Measurements from ENCODE around the gene RNF213.
"Not testable (repeated sequence)": the region's sequence is repeated elsewhere in the genome, so short reads cannot be mapped to it uniquely, and the experiment has no call there.

The RNF213 gene

DNA sequence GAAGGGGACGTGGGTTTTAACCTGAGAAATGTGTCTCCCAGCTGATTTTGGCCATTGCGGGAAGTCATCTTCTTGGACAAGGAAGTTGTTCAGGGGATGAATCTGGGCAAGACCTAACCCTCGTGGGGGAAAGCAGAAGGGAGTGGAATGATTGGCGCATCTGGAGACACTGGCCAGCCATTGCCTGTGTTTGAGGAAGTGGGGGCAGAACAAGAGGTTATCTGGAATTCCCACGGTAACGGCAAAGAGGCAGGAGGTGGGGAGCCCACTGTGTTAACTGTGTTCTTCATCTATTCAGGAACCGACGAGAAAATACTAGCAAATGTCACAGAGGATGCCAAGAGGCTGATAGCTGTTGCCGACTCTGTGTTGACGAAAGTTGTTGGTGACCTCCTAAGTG is 66.9 kb downstream of the RNF213 start:
- DNase-seq, result no peak

DNA sequence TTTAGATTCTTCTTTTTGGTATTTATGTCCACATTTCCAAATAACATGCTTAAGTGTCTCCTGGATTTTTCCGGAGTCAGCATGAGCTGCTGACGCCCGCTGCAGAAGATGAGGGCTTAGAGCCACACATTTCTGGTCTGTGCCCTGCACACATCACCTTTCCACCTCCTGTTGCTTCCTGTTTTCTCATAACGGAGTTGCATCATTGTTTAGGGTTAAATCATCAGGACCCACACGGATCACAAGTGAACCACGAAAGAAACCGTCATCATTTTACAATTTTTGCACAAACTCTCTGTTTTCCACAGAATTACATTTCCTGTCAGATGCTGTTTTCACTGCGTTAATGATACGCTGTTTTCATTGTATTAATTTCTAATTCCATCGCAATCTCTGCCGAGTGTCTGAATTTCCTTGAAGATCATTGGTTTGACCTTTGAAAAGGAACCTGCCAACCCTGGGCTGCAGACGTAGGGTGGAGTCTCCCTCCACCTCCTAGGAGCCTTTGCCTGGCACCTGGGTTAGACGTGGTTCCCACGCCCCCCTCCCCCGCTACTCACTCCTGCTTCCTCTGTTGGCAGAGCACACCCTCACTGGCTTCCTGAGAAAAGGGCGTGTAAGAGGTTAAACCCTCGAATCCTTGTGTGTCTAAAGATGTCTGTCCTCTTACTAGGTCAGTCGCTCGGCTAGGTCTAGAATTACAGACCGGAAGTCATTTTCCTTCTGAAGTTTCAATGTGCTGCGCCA is 68.2 kb downstream of the RNF213 start:
- DNase-seq, result no peak

DNA sequence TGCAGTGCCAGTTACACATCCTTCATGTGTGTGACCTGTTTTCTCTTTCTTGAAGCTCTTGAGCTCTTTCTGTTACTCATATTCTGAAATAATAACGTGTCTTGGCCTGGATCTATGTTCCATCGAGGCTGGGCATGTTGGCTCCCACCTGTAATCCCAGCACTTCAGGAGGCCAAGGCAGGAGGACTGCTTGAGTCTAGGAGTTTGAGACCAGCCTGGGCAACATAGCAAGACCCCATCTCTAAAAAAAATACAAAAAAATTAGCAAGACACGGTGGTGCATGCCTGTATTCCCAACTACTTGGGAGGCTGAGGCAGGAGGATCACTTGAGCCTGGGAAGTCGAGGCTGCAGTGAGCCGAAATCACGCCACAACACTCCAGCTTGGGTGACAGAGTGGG is 68.8 kb downstream of the RNF213 start:
- not testable (repeated sequence) for DNase-seq

DNA sequence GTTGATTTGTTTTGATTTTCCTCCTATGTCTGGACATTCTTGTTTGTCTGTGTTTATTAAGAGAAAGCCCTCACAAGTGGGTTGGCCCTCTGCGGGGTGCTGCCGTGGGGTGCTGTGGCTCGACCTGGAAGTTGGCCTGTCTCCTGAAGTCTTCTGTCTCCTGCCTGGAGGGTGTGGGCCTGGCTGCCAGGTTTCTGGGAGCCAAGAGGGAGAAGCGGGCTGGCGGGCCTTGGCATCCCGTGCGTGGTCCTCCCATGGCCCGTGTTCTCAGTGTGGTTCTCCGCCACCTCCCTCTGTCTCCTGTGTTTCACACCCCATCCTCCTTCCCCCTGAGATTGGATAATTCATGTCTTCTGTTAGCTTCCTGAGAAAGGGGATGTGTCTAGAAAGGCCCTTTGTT is 69.6 kb downstream of the RNF213 start:
- DNase-seq, result no peak

DNA sequence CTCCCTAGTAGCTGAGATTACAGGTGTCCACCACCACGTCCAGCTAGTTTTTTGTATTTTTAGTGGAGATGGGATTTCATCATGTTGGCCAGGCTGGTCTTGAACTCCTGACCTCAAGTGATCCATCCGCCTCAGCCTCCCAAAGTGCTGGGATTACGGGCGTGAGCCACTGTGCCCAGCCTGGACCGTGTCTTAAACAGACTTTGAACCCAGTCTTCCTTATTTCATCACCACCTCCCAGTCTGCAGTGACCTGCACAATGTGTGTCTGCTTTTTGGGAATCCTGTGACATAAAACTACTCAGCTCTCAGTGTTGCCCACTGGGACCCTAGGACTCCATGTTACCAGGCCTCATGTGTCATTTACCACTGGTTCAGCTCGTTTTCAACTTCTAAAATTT is 70.3 kb downstream of the RNF213 start:
- DNase-seq, result not testable (repeated sequence)

DNA sequence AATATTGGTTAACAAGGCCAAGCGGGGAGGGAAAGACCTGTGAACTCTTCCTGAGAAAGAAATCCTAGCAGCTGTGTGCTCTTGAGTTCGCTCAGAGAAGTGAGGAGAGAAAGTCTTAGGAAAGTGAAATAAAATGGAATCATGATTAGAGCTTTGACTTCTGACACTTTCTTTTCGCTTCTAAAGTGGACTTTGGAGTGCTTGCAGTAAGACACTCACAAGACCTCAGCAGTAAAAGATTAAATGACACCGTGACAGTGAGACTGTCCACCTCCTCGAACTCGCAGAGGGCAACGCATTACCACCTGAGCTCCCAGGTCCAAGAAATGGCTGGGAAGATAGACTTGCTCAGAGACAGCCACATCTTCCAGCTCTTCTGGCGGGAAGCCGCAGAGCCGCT is 71.2 kb downstream of the RNF213 start:
- DNase-seq, result no peak

DNA sequence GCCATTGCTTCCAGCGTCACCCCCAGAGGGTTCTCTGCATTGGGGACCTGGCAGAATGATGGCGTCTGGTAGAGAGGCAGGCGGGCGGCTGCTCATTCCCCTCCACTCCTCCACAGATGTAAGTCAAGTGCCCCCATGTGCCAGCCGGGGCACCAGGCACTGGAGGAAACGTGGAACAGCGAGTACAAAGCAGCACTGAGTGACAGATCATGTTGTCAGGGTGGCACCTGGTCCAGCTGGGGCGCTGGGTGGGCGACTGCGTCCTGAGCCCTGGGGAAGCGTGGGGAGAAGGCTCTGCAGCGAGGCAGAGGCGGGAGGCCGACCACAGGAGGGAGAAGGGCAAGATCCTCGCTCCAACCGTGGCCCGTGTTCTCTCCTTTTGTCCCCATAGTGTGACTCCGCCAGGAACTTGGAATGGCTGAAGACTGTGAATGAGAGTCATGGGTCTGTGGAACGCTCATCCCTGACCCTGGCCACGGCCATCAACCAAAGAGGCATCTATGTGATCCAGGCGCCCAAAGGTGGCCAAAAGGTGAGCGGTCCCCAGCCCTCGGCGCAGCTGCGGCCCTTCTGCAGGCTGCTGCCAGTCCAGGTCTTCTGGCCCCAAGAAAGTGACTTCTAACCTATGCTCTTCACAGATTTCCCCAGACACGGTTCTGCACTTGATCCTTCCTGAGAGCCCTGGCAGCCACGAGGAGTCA is 76.7 kb downstream of the RNF213 start:
- no peak for DNase-seq

DNA sequence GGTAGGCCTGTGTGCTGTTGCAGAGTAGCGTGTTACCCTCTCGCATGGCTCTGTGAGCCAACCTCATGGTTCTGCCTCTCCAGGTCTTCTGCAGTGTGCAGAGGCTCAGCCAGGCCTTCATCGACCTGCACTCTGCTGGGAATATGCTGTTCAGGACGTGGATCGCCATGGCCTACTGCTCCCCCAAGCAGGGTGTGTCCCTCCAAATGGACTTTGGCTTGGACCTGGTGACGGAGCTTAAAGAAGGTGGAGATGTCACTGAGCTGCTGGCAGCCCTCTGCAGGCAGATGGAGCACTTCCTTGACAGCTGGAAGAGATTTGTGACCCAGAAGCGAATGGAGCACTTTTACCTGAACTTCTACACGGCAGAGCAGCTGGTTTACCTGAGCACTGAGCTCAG is 78.5 kb downstream of the RNF213 start:
- DNase-seq, result no peak

DNA sequence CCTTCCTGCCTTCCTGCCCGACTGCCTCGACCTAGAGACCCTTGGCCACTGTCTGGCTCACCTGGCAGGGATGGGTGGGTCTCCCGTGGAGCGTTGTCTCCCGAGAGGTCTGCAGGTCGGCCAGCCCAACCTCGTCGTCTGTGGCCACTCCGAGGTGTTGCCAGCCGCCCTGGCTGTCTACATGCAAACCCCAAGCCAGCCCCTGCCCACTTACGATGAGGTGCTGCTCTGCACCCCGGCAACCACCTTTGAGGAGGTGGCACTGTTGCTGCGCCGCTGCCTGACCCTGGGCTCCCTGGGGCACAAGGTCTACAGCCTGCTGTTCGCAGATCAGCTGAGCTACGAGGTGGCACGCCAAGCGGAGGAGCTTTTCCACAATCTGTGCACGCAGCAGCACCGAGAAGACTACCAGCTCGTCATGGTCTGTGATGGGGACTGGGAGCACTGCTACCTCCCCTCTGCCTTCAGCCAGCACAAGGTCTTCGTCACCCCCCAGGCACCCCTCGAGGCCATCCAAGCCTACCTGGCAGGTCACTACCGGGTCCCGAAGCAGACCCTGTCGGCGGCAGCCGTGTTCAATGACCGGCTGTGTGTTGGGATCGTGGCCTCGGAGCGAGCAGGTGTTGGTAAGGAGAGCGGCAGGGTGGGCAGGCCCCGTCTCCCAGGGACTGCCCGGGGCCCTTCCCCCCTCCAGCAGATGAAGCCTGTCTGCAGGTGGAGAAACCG is 79.2 kb downstream of the RNF213 start:
- no peak for DNase-seq

DNA sequence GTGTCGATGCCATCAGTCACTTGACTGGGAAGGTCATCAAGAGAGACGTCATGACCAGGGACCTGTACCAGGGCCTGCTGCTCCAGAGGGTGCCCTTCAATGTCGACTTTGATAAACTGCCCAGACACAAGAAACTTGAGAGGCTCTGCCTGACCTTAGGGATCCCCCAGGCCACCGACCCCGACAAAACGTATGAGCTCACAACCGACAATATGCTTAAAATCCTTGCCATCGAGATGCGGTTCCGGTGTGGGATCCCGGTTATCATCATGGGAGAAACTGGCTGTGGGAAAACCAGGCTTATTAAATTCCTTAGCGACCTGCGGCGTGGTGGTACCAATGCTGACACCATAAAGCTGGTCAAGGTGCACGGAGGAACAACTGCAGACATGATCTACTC is 84.7 kb downstream of the RNF213 start:
- no peak for DNase-seq

DNA sequence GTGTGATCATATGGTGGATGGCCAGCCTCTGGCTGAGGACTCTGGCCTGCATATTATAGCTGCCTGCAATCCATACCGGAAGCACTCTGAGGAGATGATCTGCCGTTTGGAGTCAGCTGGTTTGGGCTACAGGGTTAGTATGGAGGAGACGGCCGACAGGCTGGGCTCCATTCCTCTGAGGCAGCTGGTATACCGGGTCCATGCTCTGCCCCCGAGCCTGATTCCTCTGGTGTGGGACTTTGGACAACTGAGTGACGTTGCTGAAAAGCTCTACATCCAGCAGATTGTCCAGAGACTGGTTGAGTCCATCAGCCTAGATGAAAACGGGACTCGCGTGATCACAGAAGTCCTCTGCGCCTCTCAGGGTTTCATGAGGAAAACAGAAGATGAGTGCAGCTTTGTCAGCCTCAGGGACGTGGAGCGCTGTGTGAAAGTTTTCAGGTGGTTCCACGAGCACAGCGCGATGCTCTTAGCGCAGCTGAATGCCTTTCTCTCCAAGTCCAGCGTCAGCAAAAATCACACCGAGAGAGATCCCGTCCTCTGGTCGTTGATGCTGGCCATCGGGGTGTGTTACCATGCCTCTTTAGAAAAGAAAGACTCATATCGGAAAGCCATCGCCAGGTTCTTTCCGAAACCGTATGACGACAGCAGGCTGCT is 85.3 kb downstream of the RNF213 start:
- DNase-seq, result no peak

DNA sequence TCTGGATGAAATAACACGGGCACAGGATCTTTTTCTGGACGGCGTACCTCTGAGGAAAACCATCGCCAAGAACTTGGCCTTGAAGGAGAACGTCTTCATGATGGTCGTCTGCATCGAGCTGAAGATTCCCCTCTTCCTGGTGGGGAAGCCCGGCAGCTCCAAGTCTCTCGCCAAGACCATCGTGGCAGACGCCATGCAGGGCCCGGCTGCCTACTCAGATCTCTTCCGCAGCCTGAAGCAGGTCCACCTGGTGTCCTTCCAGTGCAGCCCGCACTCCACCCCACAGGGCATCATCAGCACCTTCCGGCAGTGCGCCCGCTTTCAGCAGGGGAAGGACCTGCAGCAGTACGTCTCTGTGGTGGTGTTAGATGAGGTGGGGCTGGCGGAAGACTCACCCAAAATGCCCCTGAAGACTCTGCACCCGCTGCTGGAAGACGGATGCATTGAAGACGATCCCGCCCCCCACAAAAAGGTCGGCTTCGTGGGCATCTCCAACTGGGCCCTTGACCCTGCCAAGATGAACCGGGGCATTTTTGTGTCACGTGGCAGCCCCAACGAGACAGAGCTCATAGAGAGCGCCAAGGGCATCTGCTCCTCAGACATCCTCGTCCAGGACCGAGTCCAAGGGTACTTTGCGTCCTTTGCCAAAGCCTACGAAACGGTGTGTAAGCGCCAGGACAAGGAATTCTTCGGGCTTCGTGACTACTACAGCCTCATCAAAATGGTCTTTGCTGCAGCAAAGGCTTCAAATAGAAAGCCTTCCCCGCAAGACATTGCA is 86.0 kb downstream of the RNF213 start:
- no peak for DNase-seq

DNA sequence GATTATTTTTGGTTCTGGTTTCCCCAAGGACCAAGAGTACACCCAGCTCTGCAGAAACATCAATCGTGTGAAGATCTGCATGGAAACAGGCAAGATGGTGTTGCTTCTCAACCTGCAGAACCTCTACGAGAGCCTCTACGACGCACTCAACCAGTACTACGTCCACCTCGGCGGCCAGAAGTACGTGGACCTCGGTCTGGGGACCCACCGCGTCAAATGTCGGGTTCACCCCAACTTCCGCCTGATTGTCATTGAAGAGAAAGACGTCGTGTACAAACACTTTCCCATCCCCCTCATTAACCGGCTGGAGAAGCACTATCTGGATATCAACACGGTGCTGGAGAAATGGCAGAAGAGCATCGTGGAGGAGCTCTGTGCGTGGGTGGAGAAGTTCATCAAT is 86.9 kb downstream of the RNF213 start:
- DNase-seq, result no peak

DNA sequence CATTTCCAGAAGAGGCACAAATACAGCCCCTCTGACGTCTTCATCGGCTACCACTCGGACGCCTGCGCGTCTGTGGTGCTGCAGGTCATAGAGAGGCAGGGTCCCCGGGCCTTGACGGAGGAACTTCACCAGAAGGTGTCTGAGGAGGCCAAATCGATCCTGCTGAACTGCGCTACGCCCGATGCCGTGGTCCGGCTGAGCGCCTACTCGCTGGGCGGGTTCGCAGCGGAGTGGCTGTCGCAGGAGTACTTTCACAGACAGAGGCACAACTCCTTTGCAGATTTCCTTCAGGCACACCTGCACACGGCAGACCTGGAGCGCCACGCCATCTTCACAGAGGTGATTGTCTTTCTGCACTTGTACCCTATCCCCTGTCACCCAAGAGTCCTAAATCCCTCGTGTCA is 87.3 kb downstream of the RNF213 start:
- DNase-seq, result no peak

DNA sequence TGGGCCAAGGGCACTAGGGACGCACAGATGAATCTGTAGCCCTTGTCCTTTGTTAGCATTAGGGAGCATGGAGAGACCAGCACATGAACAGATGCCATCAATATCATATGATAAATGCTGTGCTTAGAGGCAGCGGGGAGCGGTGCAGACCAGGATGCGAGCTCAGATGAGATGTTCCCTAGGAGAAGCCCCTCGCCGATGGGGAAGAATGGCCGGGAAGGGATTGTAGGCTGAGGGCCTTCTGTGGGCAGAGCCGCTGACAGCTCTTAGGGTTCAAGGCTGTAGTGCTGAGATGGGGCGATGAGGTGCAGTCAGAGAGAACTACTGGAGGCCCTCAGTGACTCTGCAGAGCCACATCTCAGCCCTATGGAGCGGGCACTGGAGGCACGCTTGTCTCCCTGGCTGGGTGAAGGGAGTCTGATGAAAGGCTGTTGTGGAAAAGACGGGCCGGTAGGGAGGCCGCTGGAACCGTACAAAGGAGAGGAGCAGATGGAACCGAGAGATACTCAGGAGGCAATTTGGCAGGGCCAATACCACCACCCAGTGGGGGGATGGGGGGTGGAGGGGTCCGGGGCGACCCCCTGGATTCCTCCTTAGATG is 88.0 kb downstream of the RNF213 start:
- no peak for DNase-seq

DNA sequence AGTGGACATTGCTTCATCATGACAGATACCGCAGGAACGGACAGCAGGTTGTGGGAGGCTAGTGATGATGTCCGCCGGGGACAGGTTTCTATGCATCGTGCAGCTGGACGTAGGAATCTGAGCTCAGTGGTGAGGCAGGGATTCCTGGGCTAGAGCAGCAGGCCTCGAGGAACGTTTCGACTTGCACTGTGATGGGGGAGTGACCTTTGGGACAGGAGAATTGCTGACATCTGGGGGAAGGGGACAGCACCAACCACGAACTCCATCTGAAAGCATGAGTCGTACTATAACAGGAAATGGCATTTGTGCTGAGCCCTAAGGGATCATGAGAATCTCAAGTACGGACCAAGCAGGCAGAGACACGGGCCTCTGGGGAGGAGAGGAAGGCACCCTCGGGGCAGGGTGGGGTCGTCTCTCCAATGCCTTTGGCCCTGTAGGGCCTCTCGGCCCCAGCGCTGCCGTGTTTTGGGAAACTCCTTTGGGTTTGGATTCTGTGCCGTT is 88.5 kb downstream of the RNF213 start:
- no peak for DNase-seq

DNA sequence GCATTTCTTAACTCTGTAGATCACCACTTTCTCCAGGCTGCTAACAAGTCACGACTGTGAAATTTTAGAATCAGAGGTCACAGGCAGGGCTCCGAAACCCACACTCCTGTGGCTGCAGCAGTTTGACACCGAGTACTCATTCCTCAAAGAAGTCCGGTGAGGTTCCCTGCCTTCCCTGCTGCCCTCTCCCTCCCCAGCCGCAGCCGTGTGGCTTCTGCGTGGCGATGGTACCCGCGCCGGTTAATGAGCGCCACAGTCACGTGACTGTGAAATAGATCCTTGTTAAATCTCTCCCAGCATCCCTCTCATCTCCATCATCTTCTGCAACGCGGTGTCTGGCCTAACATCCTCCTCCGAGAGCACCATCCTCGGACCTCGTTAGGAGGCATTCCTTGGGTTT is 89.1 kb downstream of the RNF213 start:
- no peak for DNase-seq

DNA sequence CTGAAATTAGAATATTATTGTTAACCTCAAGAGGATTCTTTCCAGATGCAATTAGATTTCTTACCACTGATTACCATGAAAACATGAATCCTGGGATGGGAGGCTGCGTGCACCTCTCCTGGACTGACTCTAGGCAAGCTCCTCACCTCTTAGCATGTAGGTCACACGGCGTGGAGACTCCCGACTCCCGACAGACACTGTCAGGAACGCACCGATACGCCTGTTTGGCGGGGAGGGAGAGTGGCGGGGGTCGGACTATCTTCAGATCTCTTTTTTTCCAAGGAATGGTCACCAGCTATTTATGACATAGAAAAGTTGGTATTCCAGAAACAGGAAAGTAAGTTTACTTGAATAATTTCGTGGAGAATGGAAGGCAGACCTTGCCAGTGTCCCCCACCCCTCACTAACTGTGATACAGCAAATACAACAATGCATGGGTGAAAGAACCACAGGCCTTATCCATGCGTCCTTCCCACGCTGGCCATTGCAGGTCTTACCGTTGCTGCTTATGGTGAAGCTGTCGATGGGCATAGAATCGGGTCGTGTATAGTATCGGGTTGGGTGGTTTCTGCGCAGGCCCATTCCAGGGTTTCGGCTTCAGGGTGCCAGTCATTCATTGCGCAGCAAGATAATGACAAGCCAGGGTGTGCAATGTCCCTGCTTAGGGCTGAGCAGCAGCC is 91.7 kb downstream of the RNF213 start:
- DNase-seq, result no peak

DNA sequence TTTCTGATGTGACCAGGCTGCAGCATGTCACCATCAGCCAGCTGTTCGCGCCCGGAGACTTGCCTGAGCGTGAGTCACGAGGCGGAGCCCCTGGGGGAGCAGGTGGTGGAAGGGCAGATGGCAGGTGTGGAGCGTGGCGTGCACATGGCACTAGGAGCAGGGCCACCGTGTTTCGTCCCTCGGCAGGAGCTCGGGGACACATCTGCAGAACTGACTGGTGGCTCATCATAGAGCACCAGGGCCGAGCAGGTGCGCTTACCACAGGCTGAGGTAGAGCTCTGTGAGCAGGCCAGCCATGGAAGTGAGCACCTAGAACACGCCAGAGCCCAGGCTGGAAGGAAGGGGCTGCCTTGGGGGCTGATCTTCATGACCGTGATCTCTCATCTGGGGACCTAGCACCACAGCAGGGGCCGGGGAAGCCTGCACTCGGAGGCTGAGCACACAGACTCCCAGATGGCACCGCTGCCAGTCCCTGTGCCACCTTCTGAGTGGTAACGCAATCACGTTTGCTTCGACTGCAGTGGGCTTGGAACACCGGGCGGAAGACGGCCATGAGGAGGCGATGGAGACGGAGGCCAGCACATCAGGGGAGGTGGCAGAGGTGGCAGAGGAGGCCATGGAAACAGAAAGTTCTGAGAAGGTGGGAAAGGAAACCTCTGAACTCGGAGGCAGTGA is 92.5 kb downstream of the RNF213 start:
- DNase-seq, result no peak

DNA sequence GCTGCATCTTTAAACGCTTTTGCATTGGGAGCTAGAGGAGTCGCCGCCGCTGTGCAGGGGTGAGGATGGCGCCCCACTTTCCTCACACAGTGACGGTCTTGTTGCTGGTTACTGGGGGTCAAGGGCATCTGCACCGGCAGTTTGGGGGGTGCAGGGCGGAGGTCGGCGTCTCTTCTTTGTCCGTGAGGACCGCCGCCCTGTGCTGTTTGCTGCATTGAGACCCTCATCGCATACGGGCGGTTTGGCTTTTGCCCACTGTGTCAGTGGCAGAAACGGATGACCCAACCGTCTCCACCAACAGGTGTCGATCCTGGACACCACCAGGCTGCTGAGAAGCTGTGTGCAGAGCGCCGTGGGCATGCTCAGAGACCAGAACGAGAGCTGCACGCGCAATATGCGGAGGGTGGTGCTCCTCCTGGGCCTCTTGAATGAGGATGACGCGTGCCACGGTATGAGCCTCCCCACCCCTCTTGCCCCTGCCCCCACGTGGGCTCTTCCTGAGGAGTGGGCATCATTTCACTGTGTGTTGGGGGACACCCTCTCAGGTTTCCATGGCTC is 93.1 kb downstream of the RNF213 start:
- DNase-seq, result no peak

DNA sequence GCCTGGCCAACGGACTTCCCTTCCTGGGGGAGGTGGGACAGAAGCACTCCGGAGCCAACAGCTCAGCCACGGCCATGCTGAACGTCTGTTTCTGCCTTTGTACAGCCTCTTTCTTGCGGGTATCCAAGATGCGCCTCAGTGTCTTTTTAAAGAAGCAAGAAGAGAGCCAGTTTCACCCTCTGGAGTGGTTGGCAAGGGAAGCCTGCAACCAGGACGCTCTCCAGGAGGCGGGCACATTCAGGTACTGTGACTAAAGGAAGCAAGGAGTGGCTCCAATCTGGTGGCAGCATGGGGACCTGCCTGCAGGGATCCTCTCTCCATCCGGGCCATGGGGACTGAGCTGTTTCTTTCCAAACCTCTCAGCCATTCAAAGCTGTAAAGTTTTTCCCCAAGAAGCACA is 93.7 kb downstream of the RNF213 start:
- no peak for DNase-seq
